Skin of body (tissue), 2 donors: ENCODE results near the gene BEAN1. TPM values are rescaled to one million over a fixed set of nuclear protein-coding genes. Genes with fewer than 3 reads are reported as not detected.
"Not testable (repeated sequence)": the region's sequence is repeated elsewhere in the genome, so short reads cannot be mapped to it uniquely, and the experiment has no call there.

Experiments
- DNase-seq: peaks from one replicate; lab custom pipeline; 2025; lab: John Stamatoyannopoulos, UW
- total RNA-seq: library from RNA; depleted of rRNA; stranded (reverse); fragments of >200 nt; gene quantifications from one replicate; pipeline ENCODE4 v1.2.3, GENCODE V29; 2014

Gene BEAN1
- total RNA-seq, 1 donor from 2014 or later = 2.5 TPM

GRCh38 chr16:66440271-66440802 is 13.2 kb downstream of the BEAN1 start:
- no peak for DNase-seq

- DNase-seq = no peak
Observed at GRCh38 chr16:66440970-66441369, 13.9 kb downstream of the BEAN1 start.

DNA sequence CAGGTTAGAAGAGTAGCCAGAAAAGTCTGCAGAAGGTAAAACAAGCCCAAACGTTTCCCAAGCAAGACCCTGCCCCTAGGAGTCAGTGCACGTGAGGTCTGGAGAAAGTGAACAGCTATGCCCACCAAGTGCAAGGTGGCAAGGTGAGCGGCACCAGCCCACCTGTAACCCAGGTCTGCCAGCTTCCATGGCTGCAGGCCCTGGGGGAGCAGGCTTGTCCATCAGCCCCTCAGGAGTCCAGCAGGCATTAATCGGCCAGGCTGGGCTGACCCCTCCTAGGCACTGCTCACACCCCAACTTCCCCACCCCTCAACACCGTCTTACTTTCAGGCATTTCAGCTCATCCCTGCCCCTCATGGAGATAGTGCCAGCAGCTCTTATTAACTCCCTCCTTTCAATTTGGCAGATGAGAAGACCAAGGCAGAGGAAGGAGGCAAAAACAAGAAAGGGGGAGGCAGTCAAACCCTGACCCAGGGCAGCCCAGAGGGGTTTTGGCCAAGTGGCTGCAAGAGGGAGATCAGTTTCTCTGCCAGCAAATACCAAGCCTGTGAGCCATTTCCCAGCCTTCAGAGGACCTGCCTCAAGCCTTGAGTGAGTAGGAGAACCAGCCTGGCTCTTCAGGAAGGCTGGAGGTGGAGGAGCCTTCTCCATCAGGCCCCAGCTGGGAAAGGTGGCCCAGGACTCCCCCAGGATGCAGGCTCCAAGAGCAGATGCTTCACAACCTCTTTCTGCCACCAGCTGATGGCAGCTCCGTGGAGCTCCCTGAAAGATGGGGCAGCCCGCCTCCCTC is 14.7 kb downstream of the BEAN1 start:
- DNase-seq = no peak

GRCh38 chr16:66442502-66443268 is 15.6 kb downstream of the BEAN1 start:
- DNase-seq = no peak

GRCh38 chr16:66443269-66443652 is 16.2 kb downstream of the BEAN1 start:
- DNase-seq = no peak

DNA sequence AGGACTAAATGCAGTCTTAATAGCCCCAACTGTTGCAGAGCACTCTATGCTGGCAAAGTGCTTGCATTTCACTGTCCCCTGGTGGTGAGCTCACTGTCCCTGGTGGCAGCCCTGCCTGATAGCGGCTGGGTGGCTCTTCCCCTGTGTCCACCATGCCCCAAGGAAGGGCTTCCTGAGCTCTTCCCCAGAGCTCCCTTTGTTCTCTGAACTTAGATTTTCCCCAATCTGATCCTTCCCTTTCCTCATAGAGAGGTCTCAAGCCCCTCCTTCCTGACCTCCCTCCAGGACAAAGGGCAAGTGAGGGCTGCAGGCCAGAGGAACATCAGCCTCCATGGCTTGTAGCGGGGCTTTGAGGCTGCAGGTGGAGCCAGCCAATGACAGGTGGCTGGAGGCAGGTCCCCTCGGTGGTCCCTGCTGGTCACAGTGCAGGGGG is 17.0 kb downstream of the BEAN1 start:
- DNase-seq = no peak

DNA sequence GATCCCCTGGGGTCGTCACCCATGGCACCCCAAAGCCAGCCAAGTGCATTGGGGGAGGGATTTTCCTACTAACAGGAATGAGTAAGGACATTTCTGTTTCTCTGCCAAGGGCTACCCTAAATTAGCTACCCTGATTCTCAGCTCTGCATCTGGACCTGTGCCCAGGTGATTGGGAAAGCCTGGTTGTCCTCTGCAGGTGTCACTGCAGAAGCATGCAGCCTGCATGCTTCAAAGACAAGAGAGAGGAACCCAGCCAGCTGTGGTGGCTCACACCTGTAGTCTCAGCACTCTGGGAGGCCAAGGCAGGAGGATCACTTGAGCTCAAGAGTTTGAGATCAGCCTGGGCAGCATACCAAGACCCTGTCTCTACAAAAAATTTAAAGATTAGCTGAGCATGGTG is 19.6 kb downstream of the BEAN1 start:
- DNase-seq = no peak

DNA sequence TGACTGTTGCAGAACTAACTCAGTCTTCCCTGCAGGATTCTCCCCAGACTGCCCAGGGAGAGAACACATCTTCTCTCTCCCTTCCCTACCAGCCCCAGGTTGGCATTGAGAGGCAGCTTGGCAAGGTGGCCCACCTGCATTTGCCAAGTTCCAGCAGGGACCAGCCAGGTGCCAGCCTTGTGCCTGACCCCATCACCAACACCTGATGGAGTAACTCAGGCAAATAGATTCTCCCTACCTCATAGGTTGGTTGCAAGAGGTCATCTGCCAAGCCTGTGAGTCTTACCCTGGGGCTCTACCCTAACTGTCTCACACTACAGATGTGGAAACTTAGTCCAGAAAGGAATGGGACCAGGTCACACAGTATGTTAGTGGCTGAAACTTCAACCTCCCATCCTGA is 20.4 kb downstream of the BEAN1 start:
- DNase-seq = no peak

- no peak for DNase-seq
Observed at GRCh38 chr16:66451548-66451947, 24.5 kb downstream of the BEAN1 start.

- not testable (repeated sequence) for DNase-seq
Observed at GRCh38 chr16:66453230-66453629, 26.1 kb downstream of the BEAN1 start.

GRCh38 chr16:66454751-66455150 is 27.7 kb downstream of the BEAN1 start:
- no peak for DNase-seq

- no peak for DNase-seq
Observed at GRCh38 chr16:66455970-66456369, 28.9 kb downstream of the BEAN1 start.

DNA sequence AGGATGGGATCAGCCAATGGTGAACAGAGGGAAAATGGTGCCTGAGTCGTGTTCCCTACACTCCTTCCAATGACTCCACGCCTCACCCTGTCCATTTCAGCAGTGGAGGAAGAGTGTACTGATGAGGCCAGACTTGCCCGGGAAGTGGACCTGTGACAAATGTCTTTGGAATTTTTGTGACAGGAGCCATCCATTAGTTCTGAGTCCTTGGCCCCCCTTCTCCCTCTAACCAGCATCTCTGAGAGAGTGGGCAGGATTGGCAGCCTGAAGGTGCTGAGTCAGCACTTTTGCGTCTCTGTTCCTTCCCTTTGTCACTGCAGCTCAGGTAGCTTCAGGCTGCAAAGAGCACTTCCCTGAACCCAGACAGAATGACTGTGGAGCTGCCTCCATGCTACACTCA is 30.8 kb downstream of the BEAN1 start:
- DNase-seq = no peak

DNA sequence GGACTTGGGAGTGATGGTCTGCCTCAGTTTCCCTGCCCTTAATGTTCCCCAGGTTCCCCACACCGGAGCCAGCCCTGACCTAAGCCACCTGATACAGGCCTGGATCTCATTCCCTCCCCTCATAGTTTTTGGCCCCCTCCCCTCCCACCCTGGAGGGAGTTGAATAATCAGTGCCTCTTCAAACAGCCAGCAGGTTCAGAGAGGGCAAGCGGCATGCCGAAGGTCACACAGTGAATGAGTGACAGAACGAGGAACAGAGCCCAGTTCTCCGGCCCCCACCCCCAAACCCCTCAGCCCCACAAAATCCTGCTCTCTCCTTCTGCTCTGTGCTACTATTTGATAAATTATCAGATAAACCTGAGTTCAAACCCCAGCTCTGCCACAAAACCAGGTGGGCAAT is 31.2 kb downstream of the BEAN1 start:
- DNase-seq = no peak

DNA sequence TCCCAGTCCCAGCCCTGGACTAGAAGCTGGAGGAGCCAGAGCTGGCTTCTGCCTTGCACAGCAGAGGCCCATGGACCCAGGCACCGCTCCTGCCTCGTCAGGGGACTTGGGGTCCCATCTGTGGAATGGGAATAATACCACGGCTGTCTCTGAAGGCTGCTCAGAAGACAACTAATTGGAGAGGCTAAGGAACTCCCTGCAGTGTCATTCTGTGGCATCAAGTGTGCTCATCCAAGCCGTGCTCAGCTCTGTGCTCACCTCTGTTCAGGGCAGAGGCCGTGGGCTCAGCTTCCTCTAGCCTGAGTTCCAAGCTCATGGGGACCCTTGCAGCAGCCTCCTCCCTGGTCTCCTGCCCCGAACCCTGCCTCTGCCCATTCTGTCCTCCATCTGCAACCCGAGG is 31.8 kb downstream of the BEAN1 start:
- no peak for DNase-seq

DNA sequence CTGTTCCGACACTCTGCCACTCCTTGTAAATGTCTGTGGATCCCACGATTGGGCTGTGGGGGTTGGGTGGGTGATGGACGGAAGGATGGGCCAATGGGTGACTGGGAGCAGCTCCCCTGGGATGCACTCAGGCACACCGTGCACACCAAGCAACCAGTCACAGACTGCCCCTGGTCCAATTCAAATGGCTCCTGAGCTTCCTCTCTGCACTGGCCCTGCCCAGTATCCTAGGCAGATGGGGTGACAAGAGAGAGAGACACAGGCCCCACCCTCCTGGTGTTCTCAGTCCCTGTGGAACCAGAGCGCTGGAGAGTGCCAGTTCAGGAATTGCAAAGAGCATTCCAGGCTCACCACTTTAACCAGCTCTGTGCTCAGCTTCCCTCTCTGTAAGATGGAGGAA is 32.8 kb downstream of the BEAN1 start:
- DNase-seq = no peak

- no peak for DNase-seq
Observed at GRCh38 chr16:66460703-66461102, 33.6 kb downstream of the BEAN1 start.

DNA sequence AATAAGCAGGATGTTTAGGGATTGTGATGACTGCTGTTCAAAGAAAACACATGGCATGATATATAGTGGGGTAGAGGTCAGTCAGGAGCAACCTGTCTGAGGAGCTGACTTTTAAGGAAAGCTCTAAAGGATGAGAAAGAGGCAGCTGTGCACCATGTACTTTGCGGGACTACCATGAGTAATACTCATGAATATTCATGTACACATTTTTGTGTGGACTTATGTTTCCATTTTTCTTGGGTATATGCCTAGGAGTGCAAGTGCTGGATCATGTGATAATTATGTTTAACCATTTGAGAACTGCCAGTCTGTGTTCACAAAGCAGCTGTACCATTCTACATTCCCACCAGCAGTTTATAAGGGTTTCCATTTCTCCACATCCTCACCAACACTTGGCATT is 35.8 kb downstream of the BEAN1 start:
- DNase-seq = no peak

- DNase-seq = not testable (repeated sequence)
Observed at GRCh38 chr16:66465946-66466345, 38.9 kb downstream of the BEAN1 start.

GRCh38 chr16:66466636-66467035 is 39.5 kb downstream of the BEAN1 start:
- DNase-seq = not testable (repeated sequence)

GRCh38 chr16:66467611-66468010 is 40.5 kb downstream of the BEAN1 start:
- DNase-seq = no peak

DNA sequence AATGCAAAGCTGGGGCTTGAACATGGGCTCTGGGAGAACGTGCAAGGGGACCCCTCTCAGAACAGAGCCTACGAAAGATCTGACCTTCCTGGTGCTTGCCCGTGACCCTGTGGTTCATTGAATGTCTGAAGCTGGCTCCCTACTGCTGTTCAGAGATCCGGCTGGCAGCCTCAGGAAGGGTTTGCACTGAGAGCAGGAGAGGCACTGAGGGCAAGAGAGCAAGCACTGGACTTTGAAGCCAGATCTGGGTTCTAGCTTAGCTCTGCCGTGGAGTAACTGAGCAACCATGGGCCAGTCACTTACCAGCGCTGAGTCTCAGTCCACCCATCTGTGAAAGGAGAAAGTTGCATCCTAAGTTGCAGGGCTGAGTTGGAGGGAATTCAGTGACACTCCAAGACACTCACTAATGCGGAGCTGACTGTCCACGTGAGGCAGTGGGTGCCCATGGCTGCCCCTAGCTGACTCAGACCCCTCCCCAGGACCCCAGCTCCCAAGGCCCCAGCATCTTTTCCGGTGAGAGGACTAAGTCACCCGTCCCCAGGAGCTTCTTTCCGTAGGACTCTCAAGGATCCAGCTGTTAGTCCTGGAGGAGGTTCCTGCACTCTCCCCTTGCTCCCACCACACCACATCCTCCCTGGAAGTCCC is 41.3 kb downstream of the BEAN1 start:
- no peak for DNase-seq
